ENCODE measurements around the gene IFNA8. TPM values are rescaled to one million over a fixed set of nuclear protein-coding genes. Genes with fewer than 3 reads are reported as not detected.
"Not testable (repeated sequence)": the region's sequence is repeated elsewhere in the genome, so short reads cannot be mapped to it uniquely, and the experiment has no call there.

The IFNA8 gene
- polyA plus RNA-seq, 3 donors = not detected

GRCh38 chr9:21367957-21368356, 41.0 kb upstream of the IFNA8 start, which contains the start of gene IFNA13:
Gene IFNA13 (minus strand): TSS chr9:21368057. CDS start chr9:21368010, 47 bp downstream.
- peaks cover 2 to 18% (median 8%) of the 10 kb centered on the region in 3 donors for H3K27me3 Mint-ChIP-seq (ENCODE audit: low read depth in 3 of 3)
- no peaks in the 10 kb centered on the region for H3K79me2 ChIP-seq (ENCODE audit: insufficient read depth, low read length)
- no peak for TF ChIP-seq CTCF (IDR thresholded peaks at IDR 0.05)
- no peaks in the 10 kb centered on the region for H3K36me3 ChIP-seq (replicated peaks in 1 of 2; ENCODE audit: control insufficient read depth in 1 of 2, insufficient read depth in 2 of 2, low read length in 2 of 2)
- DNase-seq = no peak
- peaks cover 4% of the 10 kb centered on the region for H3K4me1 Mint-ChIP-seq
- H3K27ac Mint-ChIP-seq = no peak within 1 kb of the TSS
- no CpG with 5 or more reads among the region's 3 CpGs for WGBS (ENCODE audit: insufficient coverage)
- H3K27ac ChIP-seq (ENCODE audit: low read depth in 1 of 2, low read length in 2 of 2) = no peak within 1 kb of the TSS
- H2AFZ ChIP-seq (ENCODE audit: insufficient read depth, low read depth, low read length, poor library complexity, severe bottlenecking) = no peak within 1 kb of the TSS
- intact Hi-C loops (cut with micrococcal nuclease) = no loop called here
- H3K4me1 ChIP-seq (ENCODE audit: control insufficient read depth in 1 of 2, insufficient read depth in 2 of 2, low read length in 2 of 2) = no peaks in the 10 kb centered on the region
- no peaks in the 10 kb centered on the region for H3K36me3 Mint-ChIP-seq
- H3K4me3 ChIP-seq (replicated peaks in 1 of 3; ENCODE audit: low read depth in 2 of 3, low read length in 3 of 3) = no peak within 1 kb of the TSS
- H3K9ac ChIP-seq (ENCODE audit: insufficient read depth, low read length, poor library complexity, severe bottlenecking) = no peak within 1 kb of the TSS
- no peaks in the 10 kb centered on the region for H3K9me3 Mint-ChIP-seq
- H3K4me2 ChIP-seq (replicated peaks; ENCODE audit: extremely low read depth, low read length, poor library complexity, severe bottlenecking) = no peak within 1 kb of the TSS
- no peaks in the 10 kb centered on the region for H4K20me1 ChIP-seq (ENCODE audit: insufficient read depth, low read length)
- H3K4me3 Mint-ChIP-seq = no peak within 1 kb of the TSS
- no peaks in the 10 kb centered on the region for H3K9me3 ChIP-seq (replicated peaks in 1 of 2; ENCODE audit: control insufficient read depth in 1 of 2, insufficient read depth in 1 of 2, low read length in 2 of 2)
- no peaks in the 10 kb centered on the region for H3K27me3 ChIP-seq (ENCODE audit: control insufficient read depth in 2 of 2, insufficient read depth in 2 of 2, low read length in 2 of 2)

- H3K27ac ChIP-seq (ENCODE audit: low read depth in 1 of 2, low read length in 2 of 2); H3K4me2 ChIP-seq (replicated peaks; ENCODE audit: extremely low read depth, low read length, poor library complexity, severe bottlenecking); H3K9ac ChIP-seq (ENCODE audit: insufficient read depth, low read length, poor library complexity, severe bottlenecking); H3K9me3 ChIP-seq (replicated peaks in 1 of 2; ENCODE audit: control insufficient read depth in 1 of 2, insufficient read depth in 1 of 2, low read length in 2 of 2); H4K20me1 ChIP-seq (ENCODE audit: insufficient read depth, low read length); DNase-seq; H3K36me3 Mint-ChIP-seq; H3K79me2 ChIP-seq (ENCODE audit: insufficient read depth, low read length); H3K4me3 Mint-ChIP-seq; H2AFZ ChIP-seq (ENCODE audit: insufficient read depth, low read depth, low read length, poor library complexity, severe bottlenecking); intact Hi-C loops (cut with micrococcal nuclease); H3K36me3 ChIP-seq (replicated peaks in 1 of 2; ENCODE audit: control insufficient read depth in 1 of 2, insufficient read depth in 2 of 2, low read length in 2 of 2); H3K27ac Mint-ChIP-seq; H3K4me3 ChIP-seq (replicated peaks in 1 of 3; ENCODE audit: low read depth in 2 of 3, low read length in 3 of 3); H3K27me3 ChIP-seq (ENCODE audit: control insufficient read depth in 2 of 2, insufficient read depth in 2 of 2, low read length in 2 of 2); H3K4me1 Mint-ChIP-seq; H3K9me3 Mint-ChIP-seq; H3K4me1 ChIP-seq (ENCODE audit: control insufficient read depth in 1 of 2, insufficient read depth in 2 of 2, low read length in 2 of 2): not testable (repeated sequence)
- peaks cover 2 to 13% (median 5%) of the 10 kb centered on the region in 3 donors for H3K27me3 Mint-ChIP-seq (ENCODE audit: low read depth in 3 of 3)
- WGBS (ENCODE audit: insufficient coverage) = 80% methylated on average over 1 of the region's 4 CpGs
Measured at GRCh38 chr9:21371467-21371866, 37.5 kb upstream of the IFNA8 start.

Measured in CD14-positive monocyte (primary cell).